Raji (cell line): ENCODE results near the gene CCDC85A.

Experiments
- POLR2A ChIP-seq: IDR thresholded peaks from 2 replicates; pipeline ENCODE4 v1.6.1; 2011; ENCODE audit warnings: low read depth, low read length, control low read depth; ENCODE audit not compliant: insufficient read depth

The CCDC85A gene

DNA sequence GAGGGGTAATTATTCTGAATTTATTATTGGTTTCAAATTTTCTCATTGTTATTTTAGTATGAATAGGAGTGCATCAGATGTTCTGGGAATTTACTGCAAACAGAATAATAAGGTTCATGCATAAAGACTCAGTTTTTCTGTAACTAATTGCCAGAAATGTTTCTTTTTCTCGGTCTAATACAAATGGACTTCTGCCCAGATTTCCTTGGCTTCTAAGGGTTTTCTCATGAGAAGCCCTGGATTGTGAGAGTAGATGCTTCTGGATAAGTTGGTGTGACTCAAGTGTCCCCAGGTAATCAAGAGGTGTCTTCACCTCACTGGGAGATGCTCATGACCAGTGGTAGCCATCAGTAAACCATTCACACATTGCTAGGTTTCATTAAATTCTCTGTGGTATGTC is 78.5 kb downstream of the CCDC85A start:
- no peak for TF ChIP-seq POLR2A

DNA sequence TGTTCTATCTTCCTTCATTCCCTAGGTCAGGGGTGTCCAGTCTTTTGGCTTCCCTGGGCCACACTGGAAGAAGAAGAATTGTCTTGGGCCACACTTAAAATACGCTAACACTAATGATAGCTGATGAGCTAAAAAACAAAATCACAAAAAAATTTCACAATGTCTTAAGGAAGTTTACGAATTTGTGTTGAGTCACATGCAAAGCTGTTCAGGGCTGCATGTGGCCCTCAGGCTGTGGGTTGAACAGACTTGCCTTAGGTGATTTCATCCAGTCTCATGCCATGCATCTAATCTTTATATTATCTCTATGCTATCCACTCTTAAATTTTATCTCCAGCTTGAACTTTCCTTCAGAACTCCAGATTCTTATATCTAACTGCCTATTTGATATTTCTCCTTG is 80.1 kb downstream of the CCDC85A start:
- no peak for TF ChIP-seq POLR2A

DNA sequence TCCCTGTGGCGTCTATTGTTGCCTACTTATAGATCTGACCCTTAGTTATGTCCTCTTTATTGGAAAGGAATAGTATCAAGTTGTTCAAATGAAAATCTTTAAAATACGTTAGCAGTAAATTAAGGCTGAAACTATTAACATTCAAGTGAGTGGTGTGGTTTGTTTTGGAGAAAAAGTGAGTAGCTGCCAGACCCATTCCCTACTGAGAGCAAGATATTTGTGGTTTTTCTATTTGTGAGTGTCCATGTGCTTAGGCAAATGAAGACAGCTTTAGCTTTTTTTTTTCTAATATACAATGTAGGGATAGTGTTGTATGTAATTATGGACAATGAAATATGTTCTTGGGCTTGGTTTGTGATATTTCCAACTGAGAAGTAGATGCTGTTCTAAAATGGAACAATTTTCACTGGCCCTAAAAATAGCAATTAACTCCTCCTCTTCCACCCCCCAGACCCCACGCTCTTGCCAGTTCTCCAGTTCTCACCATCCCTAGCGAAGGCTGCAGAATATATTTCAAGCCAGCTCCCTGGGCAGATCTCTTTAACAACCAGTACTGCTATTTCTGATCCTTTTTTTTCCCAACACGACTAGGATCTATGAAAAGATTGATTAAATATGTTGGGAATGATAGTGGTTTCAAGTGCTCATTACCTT is 83.1 kb downstream of the CCDC85A start:
- TF ChIP-seq POLR2A = no peak

DNA sequence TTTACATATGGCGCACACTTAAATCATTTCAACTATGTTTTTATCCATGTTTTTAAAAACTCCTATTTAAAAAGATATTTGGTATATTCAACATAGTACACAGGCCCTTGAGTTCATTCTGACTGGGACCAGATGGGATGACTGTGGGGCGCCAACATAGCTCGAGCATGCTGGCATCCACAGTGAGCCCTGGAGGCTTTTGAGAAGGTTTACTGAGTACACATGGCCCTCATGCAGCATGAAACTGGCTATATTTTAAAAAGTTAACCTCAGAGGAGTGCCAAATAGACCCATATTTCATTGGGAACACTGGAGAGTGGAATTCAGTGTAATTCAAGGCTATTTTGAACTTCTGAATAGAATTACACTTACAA is 83.6 kb downstream of the CCDC85A start:
- TF ChIP-seq POLR2A = no peak

GRCh38 chr2:56268856-56269255 is 85.1 kb downstream of the CCDC85A start:
- TF ChIP-seq POLR2A = no peak

- TF ChIP-seq POLR2A = no peak
These were observed 87.5 kb downstream of the CCDC85A start for GRCh38 chr2:56271275-56271674.

DNA sequence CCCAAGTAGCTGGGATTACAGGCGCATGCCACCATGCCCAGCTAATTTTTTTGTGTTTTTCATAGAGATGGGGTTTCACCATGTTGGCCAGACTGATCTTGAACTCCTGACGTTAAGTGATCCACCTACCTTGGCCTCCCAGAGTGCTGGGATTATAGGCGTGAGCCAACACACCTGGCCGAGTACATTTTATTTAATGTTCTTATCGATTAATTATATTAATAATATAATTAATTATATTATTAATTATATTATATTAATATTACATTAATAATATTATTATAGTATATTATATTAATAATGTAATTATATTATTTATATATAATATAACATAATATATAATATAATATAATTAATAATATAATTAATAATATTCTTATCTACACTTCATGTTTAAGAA is 101.4 kb downstream of the CCDC85A start:
- no peak for TF ChIP-seq POLR2A

DNA sequence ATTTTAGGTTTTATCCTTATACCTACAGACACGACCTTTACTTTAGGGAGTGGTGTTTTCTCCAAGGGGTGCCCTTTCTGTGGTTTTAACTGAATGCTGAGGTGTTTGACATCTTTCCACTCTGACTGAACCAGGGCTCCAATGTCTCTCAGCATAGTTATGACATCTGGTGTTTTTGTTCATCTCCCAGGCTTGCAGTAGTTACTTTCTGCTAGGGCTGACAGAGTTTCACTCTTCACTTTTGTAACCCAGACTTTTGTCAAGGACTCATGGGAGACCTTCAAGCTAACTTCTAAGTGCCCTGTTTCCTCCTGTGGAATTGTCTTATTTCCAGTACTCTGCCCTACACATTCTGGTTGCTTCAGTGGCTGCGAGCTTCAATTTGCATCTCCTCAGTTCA is 103.1 kb downstream of the CCDC85A start:
- no peak for TF ChIP-seq POLR2A

- TF ChIP-seq POLR2A = no peak
These were observed 103.7 kb downstream of the CCDC85A start for GRCh38 chr2:56287508-56287907.

GRCh38 chr2:56287974-56288373 is 104.2 kb downstream of the CCDC85A start:
- no peak for TF ChIP-seq POLR2A

DNA sequence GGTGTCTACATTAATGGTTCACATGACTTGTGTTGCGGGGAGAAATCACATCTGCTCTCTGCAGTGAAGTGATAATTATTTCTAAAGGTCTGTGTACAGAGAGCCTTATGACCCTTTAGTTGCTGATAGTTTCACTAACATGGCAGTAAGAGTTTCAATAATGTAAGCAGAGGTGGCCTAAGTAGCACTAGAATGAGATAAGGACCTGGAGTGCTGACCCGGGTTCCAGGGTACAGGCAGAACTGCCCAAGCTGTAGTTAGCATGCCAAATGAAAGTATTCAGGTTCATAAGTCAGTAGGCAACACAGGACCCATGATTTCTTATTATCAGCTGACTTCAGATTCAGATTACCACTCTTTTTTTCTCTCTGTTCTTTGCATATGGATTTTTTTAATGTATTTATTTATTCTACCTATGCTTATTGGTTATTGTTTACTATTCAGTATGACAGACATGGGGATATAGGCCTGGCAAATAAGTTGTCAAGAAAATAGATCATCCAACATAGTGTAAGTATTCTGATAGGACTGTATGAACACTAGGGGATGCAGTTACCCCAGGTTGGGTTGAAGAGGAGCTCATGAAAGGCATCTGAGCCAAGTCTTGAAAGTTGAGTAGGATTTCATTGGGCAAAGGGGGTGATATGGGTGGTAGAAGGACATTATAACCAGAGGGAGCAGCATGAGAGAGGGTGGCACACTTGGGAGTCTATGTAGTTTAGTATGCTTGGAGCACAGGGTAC is 105.2 kb downstream of the CCDC85A start:
- no peak for TF ChIP-seq POLR2A

DNA sequence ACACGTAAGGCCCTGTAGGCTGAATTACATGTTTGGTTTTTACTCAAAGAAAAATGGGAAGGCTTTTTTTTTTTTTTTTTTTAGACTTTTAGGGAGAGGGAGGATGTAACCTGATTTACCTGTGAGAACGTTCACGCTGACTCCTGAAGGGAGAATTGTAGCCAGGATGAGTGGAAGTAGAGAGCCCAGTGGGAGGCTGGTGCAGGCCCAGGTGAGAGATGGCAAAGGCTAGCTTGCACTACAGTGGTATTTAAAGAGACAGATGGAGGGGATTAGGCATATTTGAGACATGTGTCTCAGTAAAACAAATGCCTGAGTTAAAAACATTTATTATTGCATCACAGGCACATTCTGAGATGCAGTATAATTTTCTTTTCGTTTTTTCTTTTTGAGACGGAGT is 107.9 kb downstream of the CCDC85A start:
- no peak for TF ChIP-seq POLR2A

- TF ChIP-seq POLR2A = no peak
These were observed 109.2 kb downstream of the CCDC85A start for GRCh38 chr2:56292951-56293350.

DNA sequence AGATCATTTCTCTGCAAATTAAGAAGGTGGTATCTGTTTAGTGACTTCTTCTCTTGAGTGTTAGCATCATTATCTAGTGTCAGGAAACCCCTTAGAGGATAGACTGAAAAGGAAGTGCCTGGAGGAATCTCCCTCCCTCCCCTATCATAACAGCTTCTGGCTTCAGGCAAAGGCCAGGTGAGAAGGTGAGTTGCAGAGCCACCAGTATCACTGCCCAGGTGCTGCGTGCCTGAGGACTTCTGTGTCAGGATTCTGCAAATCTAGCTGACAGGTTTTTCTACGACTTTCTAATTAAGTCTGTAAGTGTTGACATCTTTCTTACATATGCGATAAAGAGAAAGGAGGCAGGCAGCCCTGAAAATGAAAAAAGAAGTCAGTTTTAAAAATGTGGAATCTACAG is 111.9 kb downstream of the CCDC85A start:
- TF ChIP-seq POLR2A = no peak

DNA sequence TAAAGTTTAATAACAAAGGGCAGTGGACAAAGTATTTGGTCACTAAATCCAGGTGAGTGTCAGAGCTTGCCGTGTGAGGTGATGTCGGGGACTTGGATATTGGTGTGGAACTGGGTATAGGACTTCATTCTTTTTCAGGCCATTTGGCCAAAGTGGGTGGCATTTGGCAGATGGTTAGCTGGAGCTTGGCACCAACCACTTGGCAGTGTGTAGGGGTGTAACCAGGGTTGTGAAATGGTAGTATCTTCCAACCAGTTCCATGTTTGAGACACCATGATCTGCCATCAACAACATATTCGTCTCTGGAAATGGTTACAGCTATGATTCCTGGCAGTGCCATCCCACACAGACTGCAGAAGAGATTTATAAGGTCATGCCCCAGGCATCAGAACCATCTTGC is 113.9 kb downstream of the CCDC85A start:
- no peak for TF ChIP-seq POLR2A

- no peak for TF ChIP-seq POLR2A
These were observed 115.4 kb downstream of the CCDC85A start for GRCh38 chr2:56299171-56299691.
